Heart right ventricle (tissue), 16 donors: ENCODE measurements around the gene DNAH17. TPM values are rescaled to one million over a fixed set of nuclear protein-coding genes. Genes with fewer than 3 reads are reported as not detected.
A peak's percentile ranks its signal among the peaks of the same experiment; 100 is the strongest.

Experiments
- ATAC-seq, 8 donors: fragments of 200-7000 bp; cut with Tn5 transposase; one replicate each; pipeline ENCODE4 v1.9.1; 2020; ENCODE audit warnings: mild to moderate bottlenecking in 8 of 8, moderate library complexity in 8 of 8, moderate number of reproducible peaks in 1 of 8
- DNase-seq, 2 donors: peaks; one replicate each; pipeline ENCODE4 v3.0.0-alpha.2; 2020
- H3K27ac ChIP-seq, 10 donors: fragments of 200-600 bp; sonication (generic) in 2 of 10; one replicate each; pipeline versions ENCODE4 v1.5.0 to v1.8.0; 2020 to 2022; ENCODE audit warnings: mild to moderate bottlenecking in 3 of 10
- H3K27me3 ChIP-seq, 7 donors: fragments of 200-600 bp; one replicate each; pipeline ENCODE4 v1.8.0; 2021 to 2022; ENCODE audit warnings: mild to moderate bottlenecking in 2 of 7
- H3K36me3 ChIP-seq, 9 donors: fragments of 200-600 bp; sonication (generic) in 1 of 9; one replicate each; pipeline versions ENCODE4 v1.5.0 to v1.8.0; 2020 to 2022; ENCODE audit warnings: mild to moderate bottlenecking in 2 of 9
- H3K4me1 ChIP-seq, 9 donors: fragments of 200-600 bp; sonication (generic) in 1 of 9; one replicate each; pipeline versions ENCODE4 v1.5.0 to v1.8.0; 2020 to 2022; ENCODE audit warnings: mild to moderate bottlenecking in 4 of 9
- H3K4me3 ChIP-seq, 10 donors: fragments of 200-600 bp; sonication (generic) in 2 of 10; one replicate each; pipeline versions ENCODE4 v1.5.0 to v1.8.0; 2020 to 2022; ENCODE audit warnings: mild to moderate bottlenecking in 7 of 10, moderate library complexity in 2 of 10
- H3K9me3 ChIP-seq, 11 donors: fragments of 200-600 bp in 10 of 11; sonication (generic) in 2 of 11; one replicate each; pipeline versions ENCODE4 v1.5.0 to v1.8.0; 2013 to 2022; ENCODE audit warnings: mild to moderate bottlenecking in 2 of 11, control low read depth in 1 of 11, moderate library complexity in 1 of 11
- CTCF ChIP-seq, 9 donors: fragments of 200-600 bp; sonication (generic) in 2 of 9; IDR thresholded peaks; one replicate each; pipeline versions ENCODE4 v1.5.0 to v1.8.0; 2021 to 2022; ENCODE audit warnings: antibody characterized with exemption in 9 of 9, mild to moderate bottlenecking in 5 of 9, moderate library complexity in 1 of 9
- WGBS, 2 donors: extraction: QIAGEN DNeasy Blood & Tissue Kit; methylation state at CpG; one replicate each; pipeline ENCODE4 v1.1.7; 2013; ENCODE audit warnings: inconsistent platforms in 1 of 2; 5-methylcytosine and 5-hydroxymethylcytosine counted together
- intact Hi-C, 10 donors: fragments of 100-400 bp; cut with DNase I; formaldehyde crosslinking; loops; one replicate each; pipeline versions ENCODE4 v1.11.1 to v1.14.2; 2022
- polyA plus RNA-seq, 2 donors: library from polyadenylated mRNA; stranded (reverse); fragments of 200-250 nt; gene quantifications; one replicate each; pipeline ENCODE4 v1.2.3, GENCODE V29; 2013
- total RNA-seq, 10 donors: library from RNA; stranded (reverse); fragmentation: NEBNext Ultra II Directional in 3 of 10; extraction: Animal tissue kit (Norgen Biotek cat#: 25700) in 3 of 10; gene quantifications; one replicate each; pipeline versions ENCODE4 v1.2.1 to v1.2.4, GENCODE V29; 2021 to 2023
- donor health status: Arrhythmogenic right ventricular cardiomyopathy.
- donor health status: ischemic (EF 13 %, LVEDD 7.1; RV severe dilation, severe dysfunction).
- donor health status: healthy with polysubstance abuse.
- donor health status: DM: no; HTN: yes; CAD: no.
- donor health status: DM: no; HTN: no; CAD: no.
- donor health status: ischemic (EF 25% LVEDD 6.9; RV normal size, moderate dysfunction).
- donor health status: ischemic (EF 25% LVEDD 5.7; RV mildly dilated, moderate dysfunction).
- donor health status: healthy.
- donor health status: DM: yes; HTN: yes; CAD: no.
- donor health status: Ischemic cardiomyopathy.
- donor health status: ischemic (EF 35%, LVEDD 5.7; RV mildly dilated, moderate dysfunction).
- donor health status: nonischemic (EF 11% LVEDD 7.7; RV severe dilation, severe dysfunction).
- donor health status: DM: yes; HTN: yes; CAD: no.
- donor health status: PGD.
- donor health status: ischemic (EF 29% LVEDD 5.4; RV normal size, mild dysfunction).
- donor health status: nonischemic (EF 23%, LVEDD 6.1; RV moderate dilation, normal function).

Gene DNAH17
- total and polyA plus RNA-seq, 12 donors, result 0.05 to 0.30 (median 0.09) TPM; not detected in 4

GRCh38 chr17:78418326-78419026, 158.7 kb downstream of the DNAH17 start:
- H3K27ac ChIP-seq, result peak overlapping the region in 7 of 10 donors; percentile 84 to 98 (median 88)
- WGBS, 2 donors, result 75 to 79% methylated on average over 12 of the region's 12 CpGs
- TF ChIP-seq CTCF (IDR thresholded peaks at IDR 0.05), result no peak
- no peaks in the 10 kb centered on the region for H3K27me3 ChIP-seq
- H3K4me3 ChIP-seq, result no peak overlapping the region
- DNase-seq, result no peak
- peaks cover 0 to 76% (median 10%) of the 10 kb centered on the region in 9 donors for H3K36me3 ChIP-seq
- H3K9me3 ChIP-seq, result no peaks in the 10 kb centered on the region
- no peak for ATAC-seq
- H3K4me1 ChIP-seq, result peaks cover 33 to 92% (median 83%) of the 10 kb centered on the region in 9 donors
- intact Hi-C loops, result loop anchor here in 1 of 10 donors (5.0 kb wide), 1 partner anchor 36 kb away; no protein-coding TSS in a partner anchor

GRCh38 chr17:78417531-78417909, 159.7 kb downstream of the DNAH17 start:
- WGBS, 2 donors, result 89 to 91% methylated on average over 13 of the region's 13 CpGs
- Histone ChIP-seq H3K4me3 (peak overlapping the region in 1 of 10 donors; percentile 37), H3K9me3 (no peaks in the 10 kb centered on the region), H3K27me3 (no peaks in the 10 kb centered on the region), H3K4me1 (peaks cover 43 to 100% (median 93%) of the 10 kb centered on the region in 9 donors), H3K36me3 (peaks cover 0 to 69% (median 6%) of the 10 kb centered on the region in 9 donors), H3K27ac (peak overlapping the region; percentile 69 to 98 (median 86))
- no peak for ATAC-seq
- intact Hi-C loops, result loop anchor here in 1 of 10 donors (5.0 kb wide), 1 partner anchor 35 kb away; no protein-coding TSS in a partner anchor
- no peak for DNase-seq
- TF ChIP-seq CTCF (IDR thresholded peaks at IDR 0.05), result no peak

GRCh38 chr17:78416791-78417530, 160.2 kb downstream of the DNAH17 start:
- intact Hi-C loops, result loop anchor here in 1 of 10 donors (5.0 kb wide), 1 partner anchor 35 kb away; no protein-coding TSS in a partner anchor
- Histone ChIP-seq H3K27me3 (no peaks in the 10 kb centered on the region), H3K4me3 (peak overlapping the region in 2 of 10 donors; percentile 3 to 37), H3K27ac (peak overlapping the region; percentile 69 to 98 (median 86)), H3K36me3 (peaks cover 0 to 69% (median 6%) of the 10 kb centered on the region in 9 donors), H3K9me3 (no peaks in the 10 kb centered on the region), H3K4me1 (peaks cover 38 to 100% (median 99%) of the 10 kb centered on the region in 9 donors)
- WGBS, 2 donors, result 42 to 53% methylated on average over 15 of the region's 15 CpGs
- DNase-seq (peak in 1 of 2 donors; percentile 68), ATAC-seq (peak; percentile 39 to 84 (median 75))
- TF ChIP-seq CTCF (IDR thresholded peaks at IDR 0.05), result no peak
